Right forelimb (tissue), 1 donor: ENCODE data around the gene SEMA4D.

Experiments used
- DNase-seq: peaks from one replicate; pipeline ENCODE4 v3.0.0-alpha.2; 2018

The SEMA4D gene

GRCh38 chr9:89498852-89499480 is 1.1 kb upstream of the SEMA4D start:
- DNase-seq: no peak

GRCh38 chr9:89497257-89497963 is 503 bp downstream of the SEMA4D start:
- no peak for DNase-seq

GRCh38 chr9:89496645-89497256 is 1.2 kb downstream of the SEMA4D start:
- no peak for DNase-seq

GRCh38 chr9:89495824-89496560 is 1.9 kb downstream of the SEMA4D start:
- DNase-seq: no peak

- no peak for DNase-seq
Observed at GRCh38 chr9:89494199-89494598, 3.7 kb downstream of the SEMA4D start.

GRCh38 chr9:89493671-89494070 is 4.2 kb downstream of the SEMA4D start:
- no peak for DNase-seq

- DNase-seq: no peak
Observed at GRCh38 chr9:89493181-89493580, 4.7 kb downstream of the SEMA4D start.

- DNase-seq: no peak
Observed at GRCh38 chr9:89492586-89492985, 5.3 kb downstream of the SEMA4D start.

- no peak for DNase-seq
Observed at GRCh38 chr9:89491694-89492093, 6.2 kb downstream of the SEMA4D start.

GRCh38 chr9:89489548-89490530 is 8.1 kb downstream of the SEMA4D start:
- DNase-seq: no peak

GRCh38 chr9:89488936-89489335 is 9.0 kb downstream of the SEMA4D start:
- no peak for DNase-seq

GRCh38 chr9:89488131-89488530 is 9.8 kb downstream of the SEMA4D start:
- no peak for DNase-seq

- DNase-seq: no peak
Observed at GRCh38 chr9:89486681-89487080, 11.2 kb downstream of the SEMA4D start.

- no peak for DNase-seq
Observed at GRCh38 chr9:89484475-89485404, 13.2 kb downstream of the SEMA4D start.

- no peak for DNase-seq
Observed at GRCh38 chr9:89483592-89484474, 14.1 kb downstream of the SEMA4D start.

GRCh38 chr9:89482901-89483361 is 15.0 kb downstream of the SEMA4D start:
- DNase-seq: no peak

GRCh38 chr9:89482056-89482851 is 15.7 kb downstream of the SEMA4D start:
- DNase-seq: peak; percentile 43

GRCh38 chr9:89481538-89481915 is 16.4 kb downstream of the SEMA4D start:
- no peak for DNase-seq
